NCI-H510A treated with DMSO at 0.1 percent for 48 hours (cell line): ENCODE results near the gene PDE4B.

ENCODE experiments used
- DNase-seq: peaks from one replicate; lab custom pipeline; 2025; lab: John Stamatoyannopoulos, UW

Gene PDE4B

DNA sequence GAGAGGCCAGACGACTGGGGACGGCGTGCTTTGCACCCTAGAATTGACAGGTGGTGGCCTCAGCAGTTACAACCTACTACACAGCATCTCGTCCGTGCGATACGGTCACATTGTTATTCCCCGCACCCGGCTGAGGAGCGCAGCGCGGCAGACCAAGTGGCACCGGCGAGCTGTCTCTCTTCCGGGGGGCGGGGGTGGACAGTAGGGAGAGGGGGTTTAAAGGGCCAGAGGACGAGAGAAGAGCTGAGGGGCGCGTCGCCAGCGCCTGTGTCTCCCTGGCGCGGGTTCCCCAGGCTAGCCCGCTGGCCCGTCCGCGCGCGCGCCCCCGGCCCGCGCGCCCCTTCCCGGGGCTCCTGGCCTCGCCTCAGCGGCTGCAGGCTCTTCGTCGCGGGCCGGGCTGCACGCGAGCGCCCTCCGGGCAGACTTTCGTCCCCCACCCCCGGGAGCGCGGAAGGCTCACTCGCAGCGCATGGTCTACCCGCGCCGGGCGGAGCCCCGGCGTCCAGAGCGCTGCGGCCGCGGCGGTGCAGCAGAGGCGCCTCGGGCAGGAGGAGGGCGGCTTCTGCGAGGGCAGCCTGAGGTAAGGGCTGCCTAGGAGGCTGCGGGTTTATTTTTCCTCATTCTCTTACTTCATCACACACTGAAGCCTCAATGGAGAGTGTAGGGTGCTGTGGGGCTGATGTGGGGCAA, at the start of gene PDE4B:
Gene PDE4B (plus strand): TSS at position 227 of the 690 bp plus-strand sequence.
- peak; percentile 64 for DNase-seq

DNA sequence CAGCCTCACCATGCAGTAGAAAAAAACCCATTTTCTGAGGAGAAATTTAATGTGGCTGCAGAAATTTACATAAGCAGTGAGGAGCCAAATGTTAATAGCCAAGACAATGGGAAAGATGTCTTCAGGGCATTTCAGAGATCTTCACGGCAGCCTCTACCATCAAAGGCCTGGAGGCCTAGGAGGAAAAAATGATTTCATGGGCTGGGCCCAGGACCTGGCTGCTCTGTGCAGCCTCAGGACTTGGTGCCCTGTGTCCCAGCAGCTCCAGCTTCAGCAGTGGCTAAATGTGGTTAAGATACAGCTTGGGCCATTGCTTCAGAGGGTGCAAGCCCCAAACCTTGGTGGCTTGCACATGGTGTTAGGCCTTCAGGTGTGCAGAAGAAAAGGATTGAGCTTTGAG, 48.0 kb upstream of the PDE4B start:
- no peak for DNase-seq

DNA sequence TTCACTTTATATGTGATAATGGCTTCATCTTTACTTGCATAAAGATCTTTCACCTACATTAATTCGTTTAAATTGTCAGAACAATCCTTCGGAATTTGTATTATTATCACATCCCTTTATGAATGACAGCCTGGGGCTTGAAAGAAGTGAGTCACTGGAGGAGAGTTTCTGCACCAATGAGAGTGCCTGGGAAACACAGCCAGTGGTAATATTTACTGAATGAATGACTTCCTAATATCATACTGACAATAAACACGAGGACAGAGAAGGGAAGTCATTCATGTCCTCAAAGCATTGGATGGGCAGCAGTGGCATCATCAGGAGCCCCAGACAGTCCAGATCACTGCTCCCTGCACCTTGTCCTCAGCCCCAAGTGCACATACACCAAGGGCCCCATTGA, 40.7 kb upstream of the PDE4B start:
- DNase-seq: no peak

DNA sequence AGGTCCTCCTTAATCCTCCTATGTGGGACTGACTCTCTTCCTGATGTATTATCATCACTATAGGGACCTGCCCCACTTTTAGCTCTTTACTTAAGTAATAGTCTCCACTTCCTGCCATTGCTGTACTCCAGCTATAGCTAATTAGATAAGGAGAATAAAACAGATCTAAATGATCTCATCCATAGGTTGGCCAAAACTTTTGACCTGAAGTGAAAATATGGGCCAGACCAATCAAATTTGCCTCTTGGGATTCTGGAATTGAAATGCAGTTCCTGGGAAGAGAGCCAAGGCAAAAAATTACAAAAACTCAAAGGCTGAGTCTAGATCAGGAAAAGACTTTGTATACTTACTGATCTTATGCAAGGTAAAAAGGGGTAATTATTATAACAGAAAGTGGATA, 36.1 kb upstream of the PDE4B start:
- no peak for DNase-seq

DNA sequence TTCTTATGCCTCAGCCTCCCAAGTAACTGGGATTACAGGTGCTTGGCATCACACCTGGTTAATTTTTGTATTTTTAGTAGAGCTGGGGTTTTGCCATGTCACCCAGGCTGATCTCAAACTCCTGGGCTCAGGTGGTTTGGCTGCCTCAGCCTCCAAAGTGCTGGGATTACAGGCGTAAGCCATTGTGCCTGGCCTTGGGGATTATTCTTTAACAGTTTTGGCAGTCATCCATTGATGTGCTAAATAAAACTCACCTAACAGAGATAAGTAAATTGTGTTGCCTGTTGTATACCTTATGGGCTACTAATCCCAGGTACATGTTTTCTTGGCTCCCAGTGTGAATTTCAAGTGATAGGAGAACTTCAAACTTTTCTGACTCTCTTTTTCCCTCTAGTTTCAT, 35.2 kb upstream of the PDE4B start:
- DNase-seq: no peak

DNA sequence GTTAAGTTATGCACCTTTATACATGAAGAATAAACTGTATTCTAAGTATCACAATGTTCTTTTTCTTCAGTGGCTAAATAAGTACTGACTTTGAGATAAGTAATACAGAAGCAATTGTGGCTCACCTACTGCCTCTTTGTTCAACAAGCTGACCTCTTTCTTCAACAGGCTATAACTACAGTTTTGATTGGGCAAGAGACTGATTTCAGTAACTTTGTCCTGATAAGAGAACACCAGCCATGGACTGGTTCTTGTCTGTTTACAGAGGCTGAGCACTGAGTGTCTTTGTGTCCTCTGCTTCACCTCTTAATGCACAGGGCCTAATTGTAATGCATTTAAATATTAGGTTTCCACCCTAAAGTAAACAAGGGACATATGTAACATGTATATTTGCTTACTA, 34.6 kb upstream of the PDE4B start:
- peak; percentile 32 for DNase-seq

DNA sequence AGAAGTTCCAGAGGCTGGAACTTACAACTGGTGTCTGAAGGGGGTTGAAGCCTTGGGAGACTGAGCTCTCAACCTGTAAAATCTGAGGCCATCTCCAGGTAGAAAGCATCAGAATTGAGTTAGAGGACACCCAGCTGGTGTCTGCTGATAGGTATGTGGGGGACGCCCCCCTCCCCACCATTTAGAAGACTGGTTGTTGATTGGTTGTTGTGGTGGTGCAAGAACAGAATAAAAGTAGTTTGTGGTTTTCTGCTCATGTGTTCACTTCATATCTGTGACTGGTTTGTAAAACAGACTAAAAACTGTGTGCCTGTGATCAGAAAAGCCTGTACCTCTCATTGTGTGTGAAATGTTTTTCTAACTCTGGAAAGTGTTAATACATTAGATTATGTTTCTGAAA, 33.2 kb upstream of the PDE4B start:
- DNase-seq: no peak

DNA sequence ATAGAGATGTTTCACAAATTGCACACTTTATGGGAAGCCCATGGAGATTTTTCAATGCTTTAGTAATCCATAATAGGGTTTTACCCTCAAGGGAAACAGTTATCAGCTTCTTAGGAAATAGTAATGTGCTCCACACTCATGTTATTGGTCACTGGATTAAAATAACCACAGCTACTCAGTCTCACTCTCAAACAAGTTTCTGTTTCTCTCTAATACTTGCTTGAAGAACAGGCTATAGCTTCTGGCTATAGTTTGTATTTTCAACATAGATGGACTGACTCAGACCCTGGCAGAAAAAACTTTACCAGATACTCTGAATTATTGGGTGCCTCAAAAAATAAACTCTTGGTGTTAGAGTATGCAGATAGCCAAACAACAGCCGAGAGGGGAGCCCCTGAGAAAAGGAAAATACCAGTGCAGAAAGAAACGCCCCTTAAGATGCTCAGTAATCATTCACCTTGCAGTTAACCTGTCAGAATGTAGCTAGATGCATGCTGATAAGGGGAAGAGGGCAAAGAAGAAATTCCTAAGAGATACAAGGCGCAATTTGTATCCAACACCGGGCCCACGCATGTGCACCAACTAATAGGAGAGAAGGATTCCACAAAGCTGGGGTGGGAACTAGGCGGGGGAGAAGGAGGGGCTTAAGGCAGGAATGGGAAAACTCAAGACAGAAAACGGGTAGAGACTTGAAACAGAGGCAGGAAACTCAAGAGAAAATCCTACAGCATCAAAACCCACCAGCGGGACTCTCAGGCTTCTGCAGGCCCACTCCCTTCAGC, 30.4 kb upstream of the PDE4B start:
- DNase-seq: no peak

DNA sequence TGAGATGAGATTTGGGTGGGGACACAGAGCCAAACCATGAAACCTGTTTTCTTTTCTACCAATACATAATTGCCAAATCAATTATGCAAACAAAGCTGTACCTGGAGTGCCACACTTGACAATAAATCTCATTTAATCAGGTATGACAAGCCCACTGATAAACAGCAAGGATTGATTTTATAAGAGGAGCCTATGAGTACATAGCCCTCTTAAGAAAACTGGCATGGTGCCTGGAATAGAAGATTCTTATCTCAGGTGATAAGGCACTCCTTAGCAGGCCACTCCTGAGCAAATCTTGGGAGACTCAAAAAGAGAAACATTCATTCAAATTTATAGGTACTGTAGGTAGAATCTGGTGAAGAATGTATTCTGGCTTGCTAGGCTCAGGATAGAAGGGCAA, 28.6 kb upstream of the PDE4B start:
- peak; percentile 17 for DNase-seq

DNA sequence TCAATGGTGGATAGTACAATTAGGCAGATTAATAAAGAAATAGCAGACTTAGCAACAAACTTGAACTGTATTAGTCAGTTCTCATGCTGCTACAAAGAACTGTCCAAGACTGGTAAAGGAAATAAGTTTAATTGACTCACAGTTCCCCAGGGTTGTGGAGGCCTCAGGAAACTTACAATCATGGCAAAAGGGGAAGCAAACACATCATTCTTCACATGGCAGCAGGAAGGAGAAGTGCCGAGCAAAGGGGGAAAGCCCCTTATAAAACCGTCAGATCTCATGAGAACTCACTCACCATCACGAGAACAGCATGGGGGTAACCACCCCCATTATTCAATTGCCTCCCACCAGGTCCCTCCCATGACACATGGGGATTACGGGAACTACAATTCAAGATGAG, 27.1 kb upstream of the PDE4B start:
- no peak for DNase-seq

DNA sequence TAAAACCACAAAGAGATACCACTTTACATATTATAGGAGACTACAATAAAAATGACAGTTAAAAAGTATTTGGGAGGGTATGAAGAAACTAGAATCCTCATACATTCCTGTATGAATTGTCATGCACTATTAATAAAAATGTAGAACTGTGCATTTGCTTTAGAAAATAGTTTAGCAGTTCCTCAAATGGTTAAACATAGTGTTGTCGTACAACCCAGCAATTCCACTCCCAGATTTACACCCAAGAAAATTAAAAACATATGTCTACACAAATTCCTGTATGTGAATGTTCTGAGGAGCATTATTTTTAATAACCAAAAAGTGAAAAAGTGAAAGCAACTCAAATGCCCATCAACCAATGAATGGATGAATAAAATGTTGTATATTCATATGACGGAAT, 23.1 kb upstream of the PDE4B start:
- no peak for DNase-seq

DNA sequence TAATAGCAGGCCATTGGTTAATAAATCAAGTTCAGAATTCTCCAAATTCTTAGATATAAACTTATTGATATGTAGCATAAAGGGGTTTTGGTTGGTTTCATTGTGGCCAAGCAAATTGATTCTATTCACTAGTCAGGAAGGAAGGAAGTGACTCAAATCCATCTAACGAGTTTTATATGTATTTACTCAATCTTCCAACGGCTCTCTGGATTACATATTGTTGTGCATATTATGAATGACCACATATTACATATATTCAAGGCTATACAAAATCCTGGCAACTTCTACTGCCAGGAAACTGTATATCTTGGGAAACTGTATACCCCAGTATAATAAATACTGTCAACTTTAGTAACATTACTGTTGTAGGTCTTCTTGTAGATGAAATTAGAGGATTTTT, 20.1 kb upstream of the PDE4B start:
- no peak for DNase-seq

DNA sequence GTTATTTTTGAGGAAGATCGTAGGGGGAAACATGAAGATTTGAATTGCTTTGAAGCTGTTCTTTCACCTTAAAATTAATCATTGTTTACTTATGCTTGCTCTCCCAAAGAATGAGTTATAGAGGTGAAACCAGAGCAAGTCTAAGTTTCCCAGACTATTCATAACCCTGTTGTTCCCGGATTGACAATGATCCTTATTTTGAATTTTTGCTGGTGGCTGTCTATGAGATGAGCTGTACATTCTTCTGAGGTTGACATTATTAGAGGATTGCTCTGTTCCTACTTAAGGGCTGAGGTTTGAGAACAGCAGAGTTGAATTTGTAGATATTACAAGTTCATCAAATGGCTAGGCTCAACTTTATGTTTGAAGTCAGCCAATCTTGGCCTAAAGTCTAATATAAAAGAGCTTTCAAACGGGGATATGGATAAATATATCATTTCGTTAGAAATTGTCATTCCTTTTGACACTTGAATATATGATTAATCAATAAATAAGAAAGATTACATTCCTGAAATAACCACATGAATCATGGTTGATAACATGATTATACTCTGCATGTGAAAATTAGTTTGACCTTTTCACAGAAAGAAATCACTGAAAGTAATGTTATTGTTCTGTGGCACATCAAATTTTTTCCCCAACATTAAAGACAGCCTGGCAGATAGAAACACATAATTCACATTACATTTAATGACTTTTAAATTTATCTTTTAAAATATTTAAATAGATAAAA, 19.1 kb upstream of the PDE4B start:
- no peak for DNase-seq

DNA sequence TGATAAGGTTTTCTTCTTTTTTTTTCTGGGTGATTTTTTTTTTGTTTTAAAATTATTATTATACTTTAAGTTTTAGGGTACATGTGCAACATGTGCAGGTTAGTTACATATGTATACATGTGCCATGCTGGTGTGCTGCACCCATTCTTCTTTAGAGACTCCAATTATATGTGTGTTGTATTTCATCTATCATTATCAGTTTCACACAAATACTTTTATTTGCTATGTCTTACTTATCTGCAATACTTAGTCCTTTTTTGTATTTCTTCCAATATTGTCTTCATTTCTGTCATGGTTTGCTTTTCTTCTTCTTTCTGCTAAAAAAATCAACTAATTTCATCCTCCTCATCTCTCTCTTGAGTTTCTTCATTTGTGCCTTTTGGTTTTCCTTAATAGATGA, 3.9 kb upstream of the PDE4B start:
- no peak for DNase-seq

DNA sequence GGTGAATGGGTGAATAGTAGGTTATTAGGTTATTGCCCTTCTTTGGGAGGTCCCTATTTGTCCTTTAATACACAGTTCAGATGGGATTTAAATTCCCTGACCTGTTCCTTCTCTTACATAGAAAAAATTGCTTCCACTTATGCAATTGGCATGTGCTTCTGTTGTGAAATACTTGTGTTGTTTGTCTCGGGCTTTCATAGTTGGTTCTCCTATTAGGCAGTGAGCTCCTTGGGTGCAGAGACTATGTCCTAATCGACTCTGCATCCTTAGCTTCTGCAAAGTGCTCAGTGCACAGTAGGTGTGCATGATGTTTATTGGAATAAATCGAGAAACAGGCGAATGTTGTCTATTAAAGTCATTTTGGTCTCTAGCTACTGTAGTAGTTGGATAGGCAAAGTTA, 1.3 kb upstream of the PDE4B start:
- DNase-seq: no peak

DNA sequence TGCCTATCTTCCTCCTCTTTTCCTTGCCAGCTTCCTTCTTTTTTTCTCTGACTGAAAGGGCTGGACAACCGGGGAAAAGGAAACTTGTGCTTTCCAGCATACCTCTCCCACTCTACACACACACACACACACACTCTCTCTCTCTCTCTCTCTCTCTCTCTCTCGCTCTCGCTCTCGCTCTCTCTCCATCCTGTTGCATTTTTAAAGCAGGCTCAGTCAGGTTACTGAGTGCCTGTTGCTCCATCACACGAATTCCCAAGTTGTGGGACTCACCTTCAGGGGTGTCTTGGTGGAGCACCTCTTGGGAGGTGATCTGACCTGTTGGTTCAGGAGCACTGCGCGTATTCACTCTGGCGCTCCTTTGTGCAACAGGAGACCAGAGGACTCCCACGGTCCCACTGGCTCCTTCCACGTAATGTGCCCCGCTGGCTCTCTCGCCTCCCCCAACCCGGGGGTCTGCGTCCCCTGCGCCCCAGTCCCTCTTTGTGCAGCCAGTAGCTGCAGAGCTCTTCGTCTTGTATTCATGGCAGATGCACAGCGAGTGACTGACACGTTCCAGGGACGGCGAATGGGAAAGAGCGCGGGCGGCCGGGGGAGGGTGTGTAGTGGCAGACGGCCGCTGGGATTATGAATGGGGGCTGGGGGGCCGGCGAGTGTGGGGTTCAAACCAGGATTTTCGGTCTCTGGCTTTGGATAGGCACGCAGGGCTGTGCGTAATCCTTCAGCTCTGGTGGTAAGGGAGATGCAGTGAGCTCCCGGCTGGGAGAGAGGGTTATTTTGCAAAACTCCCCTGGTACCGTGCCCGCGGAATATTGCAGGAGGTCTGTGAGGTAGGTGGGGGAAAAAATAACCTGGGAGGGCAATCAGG, 660 bp upstream of the PDE4B start:
- DNase-seq: no peak

DNA sequence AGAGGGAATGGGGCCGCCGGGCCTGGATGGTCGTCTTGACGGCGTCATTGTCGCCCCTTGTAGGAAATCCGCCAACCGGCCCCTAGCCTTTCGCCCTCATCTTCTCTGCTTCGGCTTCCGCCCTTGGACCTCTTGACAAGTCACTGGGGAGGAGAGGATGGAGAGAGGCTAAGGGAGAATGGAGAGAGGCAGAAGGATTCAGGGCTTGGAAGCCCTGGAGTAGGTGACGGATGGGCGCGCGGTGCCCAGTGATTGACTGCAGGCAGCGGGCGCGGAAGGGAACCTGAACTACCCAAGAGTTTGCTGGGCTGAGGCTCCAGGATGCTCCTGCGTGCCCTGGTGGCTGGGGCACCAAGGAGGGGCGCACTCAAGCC, 651 bp downstream of the PDE4B start:
- DNase-seq: peak; percentile 45

DNA sequence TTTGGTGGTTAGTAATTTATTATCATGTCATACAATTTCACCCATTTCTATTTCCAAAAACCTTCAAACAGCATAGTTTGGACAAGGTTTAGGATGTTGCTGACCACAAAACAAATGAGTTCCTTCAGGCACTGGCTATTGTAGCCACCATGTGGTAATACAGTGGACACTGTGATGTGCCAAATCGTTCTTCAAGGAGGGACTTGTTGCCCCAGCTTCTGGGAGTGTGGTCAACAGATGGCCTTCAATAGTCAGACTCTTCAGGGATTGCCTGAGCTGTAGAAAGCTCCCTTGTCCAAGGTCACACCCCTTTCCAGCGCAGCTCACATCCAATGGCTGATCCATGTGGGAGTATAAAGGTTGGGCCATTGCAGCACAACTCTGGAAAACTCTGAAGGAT, 2.6 kb downstream of the PDE4B start:
- DNase-seq: no peak

DNA sequence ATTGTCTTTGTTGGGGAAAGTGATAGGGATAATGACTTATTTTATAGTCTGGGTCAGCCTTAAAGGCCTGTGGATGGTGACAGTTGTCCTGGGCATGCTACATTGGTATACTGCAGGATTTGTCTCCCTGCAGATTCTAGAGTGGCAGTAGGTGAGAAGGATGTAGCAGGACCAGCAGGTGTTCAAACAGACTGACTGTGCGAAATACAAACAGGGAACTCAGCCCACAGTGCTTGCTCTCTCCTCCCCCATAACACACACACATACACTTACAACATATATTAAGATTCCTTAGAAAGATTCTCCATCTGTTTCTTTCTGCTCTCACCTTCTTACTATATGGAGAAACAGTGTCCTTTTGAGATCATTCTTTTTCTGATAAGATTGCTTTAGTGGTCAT, 6.9 kb downstream of the PDE4B start:
- peak; percentile 95 for DNase-seq

DNA sequence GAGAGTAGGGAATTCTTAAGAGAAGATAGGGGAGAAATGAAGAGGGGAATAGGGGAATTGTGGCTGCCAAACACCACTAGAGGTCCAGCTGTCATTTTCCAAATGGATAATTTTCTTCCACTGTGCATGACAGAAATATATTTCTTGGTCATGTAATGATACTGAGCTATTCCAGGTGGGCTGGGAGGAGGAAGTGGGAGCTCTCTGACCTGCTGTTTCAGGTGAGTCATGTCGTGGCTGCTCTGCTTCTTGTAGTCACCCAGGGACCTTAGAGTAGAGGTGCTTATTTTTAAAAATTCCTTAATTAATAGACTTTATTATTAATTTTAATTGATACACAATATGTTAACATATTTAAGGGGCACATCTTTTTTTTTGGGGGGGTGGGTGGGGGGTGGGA, 11.9 kb downstream of the PDE4B start:
- DNase-seq: no peak

DNA sequence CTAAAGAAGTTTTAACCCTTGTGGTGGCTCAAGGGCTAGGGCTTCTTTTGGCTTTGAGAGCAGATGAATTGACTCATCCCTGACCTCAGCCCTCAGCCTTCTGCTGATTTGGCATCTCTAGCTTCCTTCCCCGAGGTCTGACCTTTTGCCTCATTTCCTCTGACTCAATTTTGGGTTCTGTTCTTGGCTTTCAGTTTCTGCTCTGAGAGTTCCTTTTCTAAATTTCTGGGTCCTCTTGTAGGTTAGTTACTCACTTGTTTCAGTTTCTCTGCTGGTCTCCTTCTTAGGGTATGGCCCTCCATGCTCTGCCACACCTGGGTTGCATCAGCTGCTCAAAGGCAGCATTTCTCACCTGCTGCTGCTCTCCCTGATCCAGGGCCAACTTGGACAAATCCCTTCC, 19.4 kb downstream of the PDE4B start:
- DNase-seq: peak; percentile 34

DNA sequence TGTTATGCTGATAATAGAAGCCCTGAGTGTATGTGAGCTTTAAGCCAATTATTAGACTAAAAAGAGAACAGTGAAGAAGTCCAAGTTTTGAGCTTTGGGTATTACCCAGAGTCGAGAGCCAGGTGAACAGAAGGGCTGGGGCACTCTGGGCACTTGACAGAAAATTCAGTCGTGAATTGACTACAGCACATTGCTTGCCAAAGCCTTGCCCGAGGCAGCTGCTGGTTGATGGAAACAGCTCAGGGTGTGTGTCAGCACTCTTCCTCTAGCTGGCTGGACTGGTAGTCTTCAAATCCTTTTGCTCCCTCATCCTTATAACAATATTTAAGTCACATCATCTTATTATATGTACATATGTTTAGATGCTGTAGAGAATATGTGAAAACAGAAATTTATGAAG, 21.3 kb downstream of the PDE4B start:
- DNase-seq: peak; percentile 81
